Memory B cell (primary cell): ENCODE results near the gene CERS6.

Source experiments
- ATAC-seq: fragments of 150-1000 bp; cut with Tn5 transposase; 2 replicates; pipeline ENCODE4 v1.10.0; 2021; ENCODE audit warnings: low read depth, mild to moderate bottlenecking, moderate library complexity
- DNase-seq, 2 donors: peaks; one replicate each; pipeline ENCODE4 v3.0.0; 2022; ENCODE audit warnings: low spot score in 2 of 2
- H3K27ac Mint-ChIP-seq: one replicate; pipeline ENCODE4 v1.8.0; 2022; ENCODE audit warnings: mild to moderate bottlenecking, moderate library complexity, mixed read lengths
- H3K27me3 Mint-ChIP-seq: one replicate; pipeline ENCODE4 v1.8.0; 2022; ENCODE audit warnings: mixed read lengths
- H3K36me3 Mint-ChIP-seq: one replicate; pipeline ENCODE4 v1.8.0; 2022; ENCODE audit warnings: mild to moderate bottlenecking, mixed read lengths
- H3K4me1 Mint-ChIP-seq: one replicate; pipeline ENCODE4 v1.8.0; 2022; ENCODE audit warnings: mixed read lengths
- H3K4me3 Mint-ChIP-seq: one replicate; pipeline ENCODE4 v1.8.0; 2022; ENCODE audit warnings: mild to moderate bottlenecking, moderate library complexity, mixed read lengths
- H3K9me3 Mint-ChIP-seq: one replicate; pipeline ENCODE4 v1.8.0; 2022; ENCODE audit warnings: mixed read lengths

Gene CERS6

DNA sequence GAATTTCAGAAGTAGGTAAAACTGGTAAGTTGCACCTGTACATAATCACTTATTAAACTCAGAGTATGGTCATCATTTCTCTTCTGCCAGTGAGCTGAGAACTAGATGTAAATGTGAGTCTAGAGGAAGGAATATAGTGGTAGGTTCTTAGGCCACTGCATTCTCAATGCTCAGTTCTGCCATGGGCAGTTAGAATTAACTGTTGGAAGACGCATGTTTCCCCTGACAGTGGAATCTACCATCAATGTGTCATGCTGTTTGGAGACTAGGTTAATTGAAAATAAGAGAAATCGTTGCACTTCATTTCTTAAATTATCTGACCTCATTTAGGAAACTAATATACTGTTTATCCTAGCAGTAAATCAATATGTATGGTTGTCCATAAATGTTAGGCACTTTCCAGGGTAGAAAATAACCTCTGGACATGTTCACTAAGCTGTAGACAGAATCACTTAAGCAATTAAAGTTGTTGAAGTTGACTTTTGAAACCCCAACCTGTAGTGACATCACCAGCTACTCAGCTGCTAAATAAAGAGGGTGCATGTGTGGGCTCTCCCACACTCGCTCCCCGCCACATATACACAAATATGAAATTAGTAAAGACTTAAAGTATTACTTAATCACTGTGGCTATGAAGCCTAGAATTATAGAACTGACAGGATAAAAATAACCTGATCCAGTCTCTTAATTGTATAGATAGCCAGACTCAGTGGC lies 254.8 kb downstream of the CERS6 start:
- Mint-ChIP-seq H3K27ac (no peak overlapping the region), H3K4me3 (no peak overlapping the region), H3K36me3 (no peaks in the 10 kb centered on the region), H3K4me1 (peaks cover 5% of the 10 kb centered on the region), H3K27me3 (no peaks in the 10 kb centered on the region), H3K9me3 (no peaks in the 10 kb centered on the region)
- DNase-seq, result no peak
- ATAC-seq, result no peak

DNA sequence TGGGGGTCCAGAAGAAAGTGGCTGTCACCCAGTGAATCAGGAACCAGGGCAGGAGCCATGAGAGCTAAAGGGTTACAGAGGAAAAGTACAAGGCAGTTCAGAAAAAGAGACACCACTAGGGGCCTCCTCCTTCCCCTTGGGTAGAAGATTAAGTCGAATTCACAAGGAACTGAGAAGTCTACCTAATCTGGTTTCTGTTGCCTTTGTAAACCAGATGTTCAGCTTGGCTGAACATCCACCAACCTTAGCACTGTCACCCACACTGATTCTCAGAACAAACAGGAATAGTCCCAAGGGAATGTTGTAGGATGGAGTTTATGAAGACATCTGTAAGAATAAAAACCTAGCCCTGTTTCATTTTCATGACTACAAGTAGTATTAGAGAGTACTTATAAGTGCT lies 256.0 kb downstream of the CERS6 start:
- peak; percentile 80 for ATAC-seq
- Mint-ChIP-seq H3K27ac (no peak overlapping the region), H3K9me3 (no peaks in the 10 kb centered on the region), H3K36me3 (no peaks in the 10 kb centered on the region), H3K27me3 (no peaks in the 10 kb centered on the region), H3K4me1 (peaks cover 5% of the 10 kb centered on the region), H3K4me3 (no peak overlapping the region)
- peak in 1 of 2 donors; percentile 0 for DNase-seq

GRCh38 chr2:168713325-168713724 lies 257.3 kb downstream of the CERS6 start:
- no peak for DNase-seq
- no peak for ATAC-seq
- Mint-ChIP-seq H3K27me3 (no peaks in the 10 kb centered on the region), H3K27ac (no peak overlapping the region), H3K9me3 (no peaks in the 10 kb centered on the region), H3K4me1 (peaks cover 5% of the 10 kb centered on the region), H3K4me3 (no peak overlapping the region), H3K36me3 (no peaks in the 10 kb centered on the region)

DNA sequence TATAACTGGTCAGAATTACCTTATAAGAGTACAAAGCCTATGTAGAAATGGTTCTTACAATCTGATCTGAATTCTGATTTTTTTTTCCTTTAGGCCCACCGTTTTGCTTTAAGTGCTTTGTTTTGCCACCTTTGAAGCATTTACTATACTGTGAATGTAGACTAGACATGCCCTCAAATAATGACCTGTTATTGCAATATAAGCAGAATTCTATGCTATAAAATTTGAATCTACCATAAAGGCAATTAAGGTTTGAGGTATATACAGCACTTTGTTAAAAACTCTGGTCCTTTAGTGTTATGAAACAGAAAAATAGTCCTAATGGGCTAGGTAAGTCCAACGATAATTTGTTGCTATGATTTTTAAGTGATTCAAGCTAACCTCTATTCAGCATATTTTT lies 259.8 kb downstream of the CERS6 start:
- no peaks in the 10 kb centered on the region for H3K36me3 Mint-ChIP-seq
- no peak for ATAC-seq

GRCh38 chr2:168716839-168717238 lies 260.8 kb downstream of the CERS6 start:
- Mint-ChIP-seq H3K9me3 (no peaks in the 10 kb centered on the region), H3K27ac (no peak overlapping the region), H3K36me3 (no peaks in the 10 kb centered on the region), H3K4me3 (no peak overlapping the region), H3K4me1 (peaks cover 3% of the 10 kb centered on the region), H3K27me3 (no peaks in the 10 kb centered on the region)
- ATAC-seq (no peak), DNase-seq (no peak)

More for the DNA sequence above, 259.8 kb downstream of the CERS6 start:
- H3K27me3 Mint-ChIP-seq, result no peaks in the 10 kb centered on the region
- H3K4me3 Mint-ChIP-seq, result no peak overlapping the region
- no peaks in the 10 kb centered on the region for H3K9me3 Mint-ChIP-seq
- DNase-seq, result no peak
- H3K27ac Mint-ChIP-seq, result no peak overlapping the region
- H3K4me1 Mint-ChIP-seq, result peaks cover 5% of the 10 kb centered on the region

DNA sequence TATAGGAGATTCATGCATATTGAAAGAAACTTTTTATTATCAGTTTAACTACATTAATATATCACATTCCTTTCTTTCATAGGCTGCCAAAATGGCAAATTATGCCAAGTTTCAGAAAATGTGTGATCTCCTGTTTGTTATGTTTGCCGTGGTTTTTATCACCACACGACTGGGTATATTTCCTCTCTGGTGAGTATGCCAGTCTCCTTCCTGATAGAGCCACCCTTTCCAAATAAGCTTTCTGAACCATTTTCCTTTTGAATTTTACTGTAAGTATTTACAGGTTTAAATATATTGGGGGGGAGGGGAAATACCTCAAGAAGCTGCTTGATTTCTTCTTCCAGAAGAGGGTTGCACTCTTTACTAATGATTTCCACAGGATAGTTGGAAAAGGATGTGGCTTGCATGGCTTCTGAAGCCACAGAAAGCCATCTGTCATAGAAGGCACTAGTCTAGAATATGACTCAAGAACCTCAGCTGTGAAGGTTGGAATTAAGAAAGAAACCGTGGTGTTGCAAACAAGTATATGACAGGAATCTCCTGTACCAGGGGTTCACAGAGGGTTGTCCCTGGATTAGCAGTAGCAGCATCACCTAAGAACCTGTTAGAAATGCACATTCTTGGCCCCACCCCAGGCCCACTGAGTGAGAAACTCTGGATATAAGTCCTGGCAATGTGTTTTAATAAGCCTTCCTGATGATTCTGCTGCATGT lies 261.9 kb downstream of the CERS6 start:
- H3K27me3 Mint-ChIP-seq, result no peaks in the 10 kb centered on the region
- H3K4me3 Mint-ChIP-seq, result no peak overlapping the region
- no peak for DNase-seq
- no peaks in the 10 kb centered on the region for H3K4me1 Mint-ChIP-seq
- H3K36me3 Mint-ChIP-seq, result no peaks in the 10 kb centered on the region
- no peaks in the 10 kb centered on the region for H3K9me3 Mint-ChIP-seq
- ATAC-seq, result no peak
- no peak overlapping the region for H3K27ac Mint-ChIP-seq

GRCh38 chr2:168718622-168719021 lies 262.6 kb downstream of the CERS6 start:
- H3K27me3 Mint-ChIP-seq, result no peaks in the 10 kb centered on the region
- no peaks in the 10 kb centered on the region for H3K4me1 Mint-ChIP-seq
- H3K27ac Mint-ChIP-seq, result no peak overlapping the region
- H3K4me3 Mint-ChIP-seq, result no peak overlapping the region
- DNase-seq (no peak), ATAC-seq (no peak)
- no peaks in the 10 kb centered on the region for H3K9me3 Mint-ChIP-seq
- no peaks in the 10 kb centered on the region for H3K36me3 Mint-ChIP-seq

DNA sequence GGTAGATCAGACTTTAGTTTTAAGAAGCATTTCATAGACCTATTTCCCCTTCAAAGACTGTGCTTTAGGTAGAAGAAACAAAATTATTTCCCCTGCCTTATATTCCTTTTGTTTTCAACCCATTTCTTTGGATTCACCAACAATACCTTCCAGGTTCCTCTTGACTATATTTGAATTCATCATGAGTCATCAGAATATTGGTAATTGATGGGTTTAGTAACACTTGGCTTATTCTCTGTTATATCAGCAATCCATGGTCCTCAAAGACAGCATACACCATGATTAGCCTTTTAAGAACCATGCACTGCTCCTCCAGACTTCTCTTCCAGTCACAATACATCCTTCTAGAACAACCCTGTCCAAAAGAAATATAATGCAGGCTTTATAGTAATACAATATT lies 263.4 kb downstream of the CERS6 start:
- no peaks in the 10 kb centered on the region for H3K9me3 Mint-ChIP-seq

GRCh38 chr2:168722592-168722991 lies 266.5 kb downstream of the CERS6 start:
- no peak overlapping the region for H3K27ac Mint-ChIP-seq
- DNase-seq, result no peak
- no peaks in the 10 kb centered on the region for H3K9me3 Mint-ChIP-seq
- ATAC-seq, result no peak
- no peaks in the 10 kb centered on the region for H3K27me3 Mint-ChIP-seq
- H3K4me1 Mint-ChIP-seq, result no peaks in the 10 kb centered on the region
- no peak overlapping the region for H3K4me3 Mint-ChIP-seq
- H3K36me3 Mint-ChIP-seq, result no peaks in the 10 kb centered on the region

More for the DNA sequence above, 263.4 kb downstream of the CERS6 start:
- ATAC-seq, result no peak
- DNase-seq, result no peak
- Mint-ChIP-seq H3K4me1 (no peaks in the 10 kb centered on the region), H3K27ac (no peak overlapping the region), H3K27me3 (no peaks in the 10 kb centered on the region), H3K4me3 (no peak overlapping the region), H3K36me3 (no peaks in the 10 kb centered on the region)

DNA sequence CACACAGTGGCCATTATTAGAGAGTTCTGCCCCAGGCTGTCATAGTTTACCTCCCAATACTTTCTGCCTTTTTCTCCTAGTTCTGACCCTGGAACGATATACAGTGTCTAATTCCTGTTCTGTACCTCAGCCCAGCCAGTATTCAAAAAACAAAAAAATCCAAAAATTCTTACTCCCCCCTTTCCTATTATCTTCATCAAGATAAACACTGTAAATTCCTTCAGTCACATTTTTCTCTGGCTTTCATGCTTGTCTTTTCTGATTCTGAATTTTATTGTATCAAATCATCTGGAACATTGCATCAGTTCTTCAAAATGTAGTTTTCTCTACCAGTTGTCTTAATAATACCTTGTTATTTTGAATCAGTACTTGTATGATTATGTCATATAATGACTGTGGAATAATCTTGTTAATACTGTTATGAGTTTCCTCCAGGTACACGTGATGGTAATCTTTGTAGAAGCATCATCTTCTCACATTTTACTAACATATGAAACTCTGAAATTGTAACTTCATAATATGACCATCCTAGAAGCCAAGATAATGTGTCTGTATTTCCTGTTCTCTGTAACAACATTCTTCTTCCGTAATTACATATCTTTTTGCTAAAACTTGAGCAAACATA lies 267.3 kb downstream of the CERS6 start:
- no peaks in the 10 kb centered on the region for H3K27me3 Mint-ChIP-seq
- no peaks in the 10 kb centered on the region for H3K9me3 Mint-ChIP-seq
- ATAC-seq, result no peak
- DNase-seq, result no peak
- H3K4me3 Mint-ChIP-seq, result no peak overlapping the region
- no peak overlapping the region for H3K27ac Mint-ChIP-seq
- H3K36me3 Mint-ChIP-seq, result no peaks in the 10 kb centered on the region
- H3K4me1 Mint-ChIP-seq, result no peaks in the 10 kb centered on the region

GRCh38 chr2:168726375-168726774 lies 270.3 kb downstream of the CERS6 start:
- Mint-ChIP-seq H3K9me3 (no peaks in the 10 kb centered on the region), H3K4me3 (no peak overlapping the region), H3K36me3 (no peaks in the 10 kb centered on the region), H3K4me1 (no peaks in the 10 kb centered on the region), H3K27ac (no peak overlapping the region), H3K27me3 (no peaks in the 10 kb centered on the region)
- no peak for DNase-seq
- ATAC-seq, result no peak

DNA sequence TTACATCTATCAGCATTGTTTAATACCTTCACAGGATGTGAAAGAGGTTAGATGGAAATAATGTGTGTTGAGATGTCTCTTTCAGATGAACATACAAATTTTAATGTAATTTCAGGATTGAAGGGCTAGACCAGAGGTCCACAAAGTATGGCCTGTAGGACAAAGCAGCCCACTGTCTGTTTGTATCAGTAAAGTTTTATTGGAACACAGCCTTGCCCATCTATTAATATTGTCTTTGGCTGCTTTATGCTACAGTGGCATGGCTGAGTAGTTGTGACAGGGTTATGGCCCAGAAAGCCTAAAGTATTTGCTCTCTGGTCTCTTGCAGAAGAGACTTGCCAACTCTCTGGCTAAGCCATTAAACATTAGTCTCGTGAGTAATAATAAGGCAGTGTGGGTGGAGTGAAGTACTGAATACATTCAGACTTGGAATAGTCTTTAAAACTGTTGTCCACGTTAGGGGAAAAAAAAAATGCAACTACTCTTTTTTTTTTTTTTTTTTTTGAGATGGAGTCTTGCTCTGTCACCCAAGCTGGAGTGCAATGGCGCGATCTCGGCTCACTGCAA lies 271.9 kb downstream of the CERS6 start:
- H3K27ac Mint-ChIP-seq, result no peak overlapping the region

GRCh38 chr2:168729455-168729854 lies 273.4 kb downstream of the CERS6 start:
- Mint-ChIP-seq H3K36me3 (no peaks in the 10 kb centered on the region), H3K4me3 (no peak overlapping the region), H3K27ac (no peak overlapping the region), H3K9me3 (no peaks in the 10 kb centered on the region), H3K27me3 (no peaks in the 10 kb centered on the region), H3K4me1 (no peaks in the 10 kb centered on the region)
- DNase-seq, result no peak
- ATAC-seq, result no peak

More for the DNA sequence above, 271.9 kb downstream of the CERS6 start:
- Mint-ChIP-seq H3K27me3 (no peaks in the 10 kb centered on the region), H3K4me3 (no peak overlapping the region), H3K9me3 (no peaks in the 10 kb centered on the region), H3K4me1 (no peaks in the 10 kb centered on the region), H3K36me3 (no peaks in the 10 kb centered on the region)
- ATAC-seq (no peak), DNase-seq (no peak)

DNA sequence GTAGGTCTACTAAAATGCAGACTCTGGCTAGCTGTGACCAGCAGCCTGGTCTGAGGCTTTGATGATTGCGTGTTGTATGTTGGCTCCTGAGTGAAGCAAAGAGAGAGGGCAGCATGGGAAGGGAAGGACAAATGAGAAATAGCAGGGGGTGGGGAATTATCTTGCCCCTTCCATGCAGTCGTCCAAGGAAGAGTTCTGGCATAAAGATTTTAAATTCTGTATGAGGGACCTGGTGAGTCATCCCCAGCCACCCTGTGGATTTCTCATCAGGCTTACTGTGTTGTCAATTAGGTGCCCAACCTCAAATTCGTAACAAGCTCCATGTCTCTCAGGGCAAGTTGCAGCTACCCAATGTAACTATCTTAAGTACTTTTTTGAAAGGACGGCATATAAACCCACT lies 274.3 kb downstream of the CERS6 start:
- Mint-ChIP-seq H3K36me3 (no peaks in the 10 kb centered on the region), H3K9me3 (no peaks in the 10 kb centered on the region), H3K27ac (no peak overlapping the region), H3K4me3 (no peak overlapping the region), H3K27me3 (no peaks in the 10 kb centered on the region), H3K4me1 (no peaks in the 10 kb centered on the region)
- DNase-seq (no peak), ATAC-seq (no peak)
